ENCODE measurements around the gene CLDN20.

Gene CLDN20

DNA sequence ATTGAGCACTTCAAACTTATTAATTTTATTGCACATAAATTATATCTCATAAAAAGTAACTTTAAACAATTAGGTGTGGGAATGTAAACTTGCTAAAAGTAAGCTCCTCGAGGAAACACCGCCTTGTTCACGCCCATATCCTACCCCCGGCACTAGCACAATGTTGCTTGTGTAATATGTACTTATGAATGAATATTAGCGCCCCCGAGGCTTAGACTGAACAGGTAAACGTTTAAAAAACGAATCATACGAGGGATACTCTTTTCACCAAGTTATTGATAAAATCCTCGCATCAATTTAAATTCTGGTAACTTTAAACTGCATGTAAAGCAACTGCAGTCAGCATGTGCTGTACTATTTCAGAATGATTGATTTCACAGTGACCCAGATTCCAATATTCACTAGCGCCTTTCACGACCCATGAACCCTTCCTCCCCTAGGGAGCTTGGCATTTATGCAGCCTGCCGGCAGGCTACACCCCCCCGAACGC is 49.8 kb downstream of the CLDN20 start:
- no peak for DNase-seq

DNA sequence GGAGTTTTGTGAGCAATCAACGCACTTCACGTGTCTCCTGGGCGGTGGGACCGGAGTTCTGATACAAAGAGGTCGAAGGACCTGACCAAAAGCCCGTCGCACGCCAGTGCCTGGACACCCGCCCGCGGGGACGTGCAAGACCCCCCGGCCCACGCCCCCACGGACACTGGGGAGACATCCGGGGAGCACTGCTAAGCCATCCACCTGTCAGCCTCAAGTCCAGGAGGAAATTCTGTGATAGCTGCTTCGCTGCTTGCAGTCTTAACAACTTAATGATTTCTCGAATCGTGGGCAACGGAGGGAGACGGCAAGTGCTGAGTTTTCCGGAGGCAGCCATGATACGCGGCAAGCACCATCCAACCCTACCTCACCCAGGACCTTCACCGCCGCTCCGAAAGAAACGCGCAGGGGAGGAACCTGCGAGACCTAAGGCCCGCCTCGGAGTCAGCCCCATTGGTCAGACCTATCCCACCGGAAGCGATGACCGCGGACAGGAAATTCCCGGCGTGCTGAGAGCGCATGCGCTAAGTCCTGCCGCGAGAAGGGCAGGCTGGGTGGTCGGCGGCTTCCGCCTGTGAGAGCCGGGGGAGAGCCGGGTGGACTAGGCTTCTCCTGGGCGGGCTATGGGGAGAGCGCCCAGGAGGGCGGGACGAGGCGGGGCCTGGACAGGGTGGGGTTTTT is 50.4 kb downstream of the CLDN20 start, which contains the start of gene TFB1M:
TSS of gene TFB1M (minus strand) at position 393 of the 681 bp plus-strand sequence. CDS start at position 337, 56 bp downstream.
- peak; percentile 95 for DNase-seq

DNA sequence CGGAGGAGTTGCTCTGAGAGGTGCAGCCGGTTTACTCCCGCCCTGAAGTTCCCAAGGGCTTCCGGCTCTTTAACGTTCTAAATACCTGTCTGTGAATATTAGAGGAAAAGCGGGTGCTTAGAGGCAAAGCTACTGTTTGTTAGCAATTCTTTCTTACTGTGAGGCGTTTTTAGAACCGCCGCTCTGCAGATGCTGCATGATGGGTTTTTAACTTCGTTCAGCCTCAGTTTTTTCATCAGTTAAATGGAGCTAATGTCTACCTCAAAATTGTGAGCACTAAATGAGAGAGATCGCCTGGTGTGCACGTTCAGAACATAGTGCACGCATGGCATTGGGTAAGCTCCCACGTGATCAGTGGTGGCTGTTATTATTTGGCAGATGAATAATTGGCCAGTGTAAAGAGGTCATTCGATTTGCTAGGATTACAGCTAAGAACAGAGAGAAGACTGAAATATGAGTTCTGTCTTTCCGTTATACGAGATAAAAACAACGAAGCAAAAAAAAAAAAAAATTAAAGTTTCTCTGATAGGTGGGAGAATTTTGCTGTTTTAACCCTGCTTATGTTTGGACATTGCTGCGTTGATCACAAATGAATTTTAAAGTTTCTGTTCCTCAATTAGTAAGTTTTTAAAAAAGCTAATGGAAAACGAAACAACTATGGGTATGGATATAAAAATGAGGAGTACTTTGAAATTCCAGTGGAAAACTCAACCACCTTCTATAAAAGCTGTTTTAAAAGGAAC is 51.1 kb downstream of the CLDN20 start:
- DNase-seq, result no peak

DNA sequence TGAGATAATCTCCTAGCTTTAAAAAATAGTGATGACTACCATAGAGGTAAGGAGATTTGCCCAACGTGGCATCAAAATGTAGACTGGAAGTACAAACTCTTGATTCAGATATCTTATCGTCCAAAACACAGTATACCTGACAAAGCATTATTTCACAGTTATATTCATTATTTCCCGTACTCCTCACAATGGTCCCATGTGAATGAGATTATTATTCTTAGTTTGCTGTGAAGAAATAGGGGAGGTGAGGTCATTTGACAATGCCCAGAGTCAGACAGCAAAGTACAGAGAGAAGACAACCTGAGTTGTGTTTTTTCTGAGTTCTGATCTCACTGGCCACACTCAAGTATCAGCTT is 51.7 kb downstream of the CLDN20 start:
- no peak for DNase-seq

DNA sequence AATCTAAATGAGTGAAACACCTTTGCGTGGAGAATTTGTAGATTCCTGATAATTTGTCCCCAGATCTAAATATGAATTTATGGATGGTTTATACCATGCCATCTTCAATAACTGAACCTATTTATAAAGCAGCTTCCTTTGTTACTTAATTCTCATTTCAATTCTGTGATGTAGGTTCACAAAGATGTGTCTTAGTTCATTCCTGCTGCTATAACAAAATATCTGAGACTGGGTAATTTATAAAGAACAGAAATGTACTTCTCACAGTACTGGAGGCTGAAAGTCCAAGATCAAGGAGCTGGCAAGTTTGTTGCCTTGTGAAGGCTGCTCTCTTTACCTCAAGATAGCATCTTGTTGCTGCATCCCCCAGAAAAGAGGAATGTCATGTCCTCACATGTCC is 52.6 kb downstream of the CLDN20 start:
- no peak for DNase-seq

DNA sequence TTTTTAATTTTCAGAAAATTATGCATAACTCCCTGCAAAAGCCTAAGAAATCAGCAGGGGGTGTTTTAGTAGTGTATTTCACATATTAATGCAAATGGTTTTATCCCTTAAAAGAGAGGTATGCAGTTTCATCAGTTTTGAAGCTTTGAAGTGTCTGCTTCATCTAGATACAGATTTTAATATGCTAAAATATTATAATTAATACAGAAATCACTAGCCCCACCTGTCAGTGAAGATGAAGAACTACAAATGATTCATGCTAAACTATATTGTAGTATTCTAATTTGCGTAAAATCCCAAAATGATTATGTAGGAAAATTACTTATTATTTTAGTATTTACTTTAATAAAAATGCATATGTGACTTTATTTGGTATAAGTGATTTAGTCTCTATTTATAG is 53.4 kb downstream of the CLDN20 start:
- DNase-seq, result no peak

DNA sequence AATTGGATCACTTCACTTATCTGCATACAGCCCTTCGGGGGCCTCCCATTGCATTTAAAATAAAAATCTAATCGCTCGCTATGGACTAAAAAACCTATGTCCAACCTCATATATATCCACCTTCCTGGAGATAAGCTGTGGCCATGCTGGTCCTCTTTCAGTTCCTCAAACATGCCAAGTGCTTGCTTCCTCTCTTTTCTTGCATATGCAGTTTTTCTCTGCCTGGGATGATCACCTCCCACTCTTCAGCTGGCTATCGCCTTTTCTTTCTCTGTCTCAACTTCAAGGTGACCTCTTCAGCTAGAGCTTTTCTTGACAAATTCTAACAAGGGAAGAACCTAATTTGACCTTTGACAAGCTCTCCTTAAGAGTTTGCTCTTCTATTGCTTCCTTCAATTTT is 56.1 kb downstream of the CLDN20 start:
- no peak for DNase-seq

DNA sequence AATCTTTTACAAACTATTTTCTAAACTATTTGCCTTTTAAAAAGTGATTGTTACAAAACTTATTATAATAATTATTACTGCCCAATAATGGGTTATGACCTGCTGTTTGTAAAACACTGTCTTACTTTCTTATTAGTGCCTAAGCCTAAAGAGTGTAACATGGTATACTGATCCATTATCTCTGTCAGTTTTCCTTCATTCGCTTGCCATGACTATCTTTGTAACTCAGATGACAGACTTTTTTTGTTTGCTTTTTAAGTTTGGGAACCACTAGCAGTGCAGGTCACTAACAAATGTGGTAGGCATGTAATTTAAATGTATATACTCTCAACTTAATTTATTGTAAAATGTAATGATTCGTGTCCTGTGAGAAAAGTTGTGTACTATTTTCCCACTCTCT is 60.4 kb downstream of the CLDN20 start:
- no peak for DNase-seq

DNA sequence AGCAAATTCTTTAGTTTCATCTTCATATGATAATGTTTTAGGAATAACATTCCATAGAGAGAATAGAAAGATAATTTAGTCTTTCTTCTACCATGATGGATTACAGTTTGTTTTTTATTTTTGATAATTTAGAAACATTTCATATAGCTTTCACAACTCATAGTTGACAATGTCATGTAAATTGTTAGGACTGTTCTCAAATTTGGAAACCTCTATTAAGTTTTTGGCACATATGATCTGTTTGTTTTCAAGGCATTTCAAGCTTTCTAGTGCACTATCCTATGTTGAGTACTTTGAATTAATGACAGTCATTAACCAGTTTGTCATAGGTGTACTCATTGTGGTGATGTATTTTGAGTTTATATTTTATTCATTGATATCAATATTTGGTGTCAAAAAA is 61.2 kb downstream of the CLDN20 start:
- DNase-seq, result no peak

DNA sequence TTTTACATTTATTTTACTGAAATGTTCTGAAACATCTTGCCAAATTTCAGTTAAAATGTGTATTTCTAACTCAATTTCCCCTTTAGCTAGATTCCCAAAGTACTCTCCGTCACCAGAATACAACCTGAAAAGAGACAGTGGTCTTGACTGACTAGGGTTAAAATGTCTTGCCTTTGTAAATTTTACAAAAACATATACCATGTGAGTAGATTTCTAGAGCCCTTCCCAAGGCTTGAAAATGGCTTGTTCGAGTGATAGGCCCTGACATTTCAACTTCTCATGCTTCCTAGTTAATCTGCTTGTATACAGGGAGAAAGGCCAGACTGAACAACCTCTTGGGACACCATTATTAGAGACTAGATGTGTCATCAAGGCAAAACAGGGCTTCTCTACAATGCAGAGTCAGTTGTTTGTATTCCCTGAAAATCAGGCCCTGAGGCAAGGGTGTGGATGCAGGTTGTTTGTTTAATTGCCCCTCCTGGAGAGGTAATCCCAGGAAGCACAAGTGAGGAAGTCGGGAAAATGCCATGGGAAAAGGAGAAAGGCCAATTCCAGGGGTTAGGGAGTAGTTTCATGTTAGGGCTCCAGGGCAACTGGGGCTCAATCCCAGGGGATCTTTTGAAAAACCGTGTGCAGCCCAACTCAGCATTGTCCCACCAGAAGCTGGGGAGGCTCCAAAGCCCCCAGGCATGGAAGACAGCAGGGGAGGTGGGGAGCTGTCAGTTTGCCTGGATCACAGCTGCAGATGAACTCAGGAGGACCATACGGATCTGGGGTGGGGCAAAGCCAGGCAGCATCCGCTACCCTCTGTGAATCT is 62.1 kb downstream of the CLDN20 start:
- DNase-seq, result no peak

Data from activated T-cell treated with anti-CD3 and anti-CD28 coated beads, Interleukin-2, amount 50 U/mL, for 1 hour (primary cell).